Kidney epithelial cell (primary cell): ENCODE measurements around the gene IRF2. TPM values are rescaled to one million over a fixed set of nuclear protein-coding genes. Genes with fewer than 3 reads are reported as not detected.

Experiments
- DNase-seq: peaks from one replicate; pipeline ENCODE4 v3.0.0-alpha.2; 2010; ENCODE audit warnings: low read depth
- H3K27me3 ChIP-seq: 2 replicates; pipeline ENCODE4 v1.6.0; 2011; ENCODE audit warnings: low read length; ENCODE audit not compliant: control insufficient read depth, insufficient read depth
- H3K36me3 ChIP-seq: 2 replicates; pipeline ENCODE4 v1.5.1; 2011; ENCODE audit warnings: low read length; ENCODE audit not compliant: control insufficient read depth, insufficient read depth
- H3K4me3 ChIP-seq: 2 replicates; pipeline ENCODE4 v1.5.1; 2011; ENCODE audit warnings: low read depth, mild to moderate bottlenecking, control low read depth, low read length
- CTCF ChIP-seq: IDR thresholded peaks from 2 replicates; pipeline ENCODE4 v1.5.1; 2011; ENCODE audit warnings: mild to moderate bottlenecking, moderate library complexity, low read length, control low read depth, inconsistent platforms; ENCODE audit not compliant: insufficient read depth, poor library complexity, severe bottlenecking
- total RNA-seq: library from RNA; depleted of rRNA; stranded (reverse); fragments of >200 nt; gene quantifications from 2 replicates; pipeline ENCODE4 v1.2.3, GENCODE V29; 2015

The IRF2 gene
- total RNA-seq, 1 donor from 2014 or later: 30.4 TPM

- H3K27me3 ChIP-seq: peaks cover 2% of the 10 kb centered on the region
- DNase-seq: no peak
- no peak overlapping the region for H3K4me3 ChIP-seq
- no peak for TF ChIP-seq CTCF
- no peaks in the 10 kb centered on the region for H3K36me3 ChIP-seq
Observed at GRCh38 chr4:184510401-184510800, 36.1 kb upstream of the IRF2 start.

GRCh38 chr4:184506527-184507121 is 32.3 kb upstream of the IRF2 start:
- H3K36me3 ChIP-seq: no peaks in the 10 kb centered on the region
- H3K4me3 ChIP-seq: no peak overlapping the region
- TF ChIP-seq CTCF: no peak
- DNase-seq: no peak
- H3K27me3 ChIP-seq: no peaks in the 10 kb centered on the region

- DNase-seq: no peak
- Histone ChIP-seq H3K36me3 (no peaks in the 10 kb centered on the region), H3K27me3 (no peaks in the 10 kb centered on the region), H3K4me3 (no peak overlapping the region)
- TF ChIP-seq CTCF: no peak
Observed at GRCh38 chr4:184504385-184504784, 30.0 kb upstream of the IRF2 start.

- no peak for TF ChIP-seq CTCF
- Histone ChIP-seq H3K4me3 (no peak overlapping the region), H3K36me3 (no peaks in the 10 kb centered on the region), H3K27me3 (no peaks in the 10 kb centered on the region)
- DNase-seq: no peak
Observed at GRCh38 chr4:184503869-184504300, 29.5 kb upstream of the IRF2 start.

- DNase-seq: no peak
- H3K27me3 ChIP-seq: no peaks in the 10 kb centered on the region
- H3K4me3 ChIP-seq: no peak overlapping the region
- no peaks in the 10 kb centered on the region for H3K36me3 ChIP-seq
- no peak for TF ChIP-seq CTCF
Observed at GRCh38 chr4:184500748-184501589, 26.6 kb upstream of the IRF2 start.

- no peak overlapping the region for H3K4me3 ChIP-seq
- no peaks in the 10 kb centered on the region for H3K36me3 ChIP-seq
- H3K27me3 ChIP-seq: no peaks in the 10 kb centered on the region
- no peak for DNase-seq
- TF ChIP-seq CTCF: no peak
Observed at GRCh38 chr4:184499996-184500395, 25.6 kb upstream of the IRF2 start.
